Femur (tissue), 1 donor: ENCODE measurements around the gene TAT.
A peak's percentile ranks its signal among the peaks of the same experiment; 100 is the strongest.
"Not testable (repeated sequence)": the region's sequence is repeated elsewhere in the genome, so short reads cannot be mapped to it uniquely, and the experiment has no call there.

ENCODE experiments used
- DNase-seq: peaks from one replicate; pipeline ENCODE4 v3.0.0-alpha.2; 2017

Gene TAT

GRCh38 chr16:71584543-71585317 lies 7.8 kb upstream of the TAT start:
- DNase-seq: no peak

GRCh38 chr16:71582553-71582848 lies 5.6 kb upstream of the TAT start:
- DNase-seq: not testable (repeated sequence)

GRCh38 chr16:71574702-71575101 lies 2.2 kb downstream of the TAT start:
- no peak for DNase-seq

- no peak for DNase-seq
Observed at GRCh38 chr16:71573387-71574094, 3.4 kb downstream of the TAT start.

- DNase-seq: no peak
Observed at GRCh38 chr16:71572497-71573116, 4.3 kb downstream of the TAT start.

- no peak for DNase-seq
Observed at GRCh38 chr16:71570144-71570543, 6.7 kb downstream of the TAT start.

- DNase-seq: no peak
Observed at GRCh38 chr16:71569621-71570020, 7.3 kb downstream of the TAT start.

- no peak for DNase-seq
Observed at GRCh38 chr16:71568551-71568950, 8.3 kb downstream of the TAT start.

GRCh38 chr16:71567931-71568330 lies 9.0 kb downstream of the TAT start:
- DNase-seq: no peak

- DNase-seq: no peak
Observed at GRCh38 chr16:71565812-71566700, 10.8 kb downstream of the TAT start.

- DNase-seq: no peak
Observed at GRCh38 chr16:71564335-71564967, 12.4 kb downstream of the TAT start.

GRCh38 chr16:71562552-71562951 lies 14.3 kb downstream of the TAT start:
- no peak for DNase-seq

- not testable (repeated sequence) for DNase-seq
Observed at GRCh38 chr16:71561886-71562285, 15.0 kb downstream of the TAT start.

- no peak for DNase-seq
Observed at GRCh38 chr16:71559855-71560254, 17.0 kb downstream of the TAT start.

GRCh38 chr16:71557954-71558582 lies 18.8 kb downstream of the TAT start:
- no peak for DNase-seq

GRCh38 chr16:71557299-71557698 lies 19.6 kb downstream of the TAT start:
- no peak for DNase-seq

- no peak for DNase-seq
Observed at GRCh38 chr16:71555230-71555891, 21.5 kb downstream of the TAT start.

- no peak for DNase-seq
Observed at GRCh38 chr16:71552698-71553503, 24.0 kb downstream of the TAT start.

GRCh38 chr16:71547168-71547567 lies 29.7 kb downstream of the TAT start:
- DNase-seq: no peak

- no peak for DNase-seq
Observed at GRCh38 chr16:71542377-71542776, 34.5 kb downstream of the TAT start.

- DNase-seq: peak; percentile 20
Observed at GRCh38 chr16:71537643-71538042, 39.2 kb downstream of the TAT start.
